ENCODE measurements around the gene RNF126. TPM values are rescaled to one million over a fixed set of nuclear protein-coding genes. Genes with fewer than 3 reads are reported as not detected.

Gene RNF126
- total and polyA plus RNA-seq, 8 donors, result 21.1 to 240 (median 35.0) TPM

- H3K27ac ChIP-seq, result no peak overlapping the region
- H3K36me3 ChIP-seq, result peaks cover 30 to 98% (median 95%) of the 10 kb centered on the region in 4 donors
- WGBS, 5 donors, result 89 to 95% (median 95%) methylated on average over 15 to 24 of the region's 24 CpGs
- H3K9me3 ChIP-seq, result no peaks in the 10 kb centered on the region
- H3K4me3 ChIP-seq, result no peak overlapping the region
- DNase-seq, result no peak
- H3K4me1 ChIP-seq, result peaks cover 0 to 7% (median 2%) of the 10 kb centered on the region in 4 donors
- TF ChIP-seq CTCF (IDR thresholded peaks at IDR 0.05) (no peak), POLR2AphosphoS5 (IDR thresholded peaks at IDR 0.05) (no peak), POLR2A (IDR thresholded peaks at IDR 0.05) (no peak), EP300 (IDR thresholded peaks at IDR 0.05) (no peak)
- intact Hi-C loops (cut with DNase I; ENCODE audit: low total_unique reads), result no loop called here
- no peaks in the 10 kb centered on the region for H3K27me3 ChIP-seq
Observed at GRCh38 chr19:624433-625109, 38.4 kb downstream of the RNF126 start.

GRCh38 chr19:623974-624373 is 39.0 kb downstream of the RNF126 start:
- DNase-seq, result no peak
- H3K4me3 ChIP-seq, result no peak overlapping the region
- no peaks in the 10 kb centered on the region for H3K27me3 ChIP-seq
- 81 to 86% (median 84%) methylated on average over 24 of the region's 24 CpGs for WGBS, 5 donors
- intact Hi-C loops (cut with DNase I; ENCODE audit: low total_unique reads), result no loop called here
- peaks cover 0 to 1% (median 0%) of the 10 kb centered on the region in 4 donors for H3K4me1 ChIP-seq
- H3K36me3 ChIP-seq, result peaks cover 31 to 98% (median 95%) of the 10 kb centered on the region in 4 donors
- no peaks in the 10 kb centered on the region for H3K9me3 ChIP-seq
- no peak overlapping the region for H3K27ac ChIP-seq
- TF ChIP-seq EP300 (IDR thresholded peaks at IDR 0.05) (no peak), POLR2A (IDR thresholded peaks at IDR 0.05) (no peak), POLR2AphosphoS5 (IDR thresholded peaks at IDR 0.05) (no peak), CTCF (IDR thresholded peaks at IDR 0.05) (no peak)

GRCh38 chr19:623175-623916 is 39.7 kb downstream of the RNF126 start:
- Histone ChIP-seq H3K36me3 (peaks cover 38 to 98% (median 95%) of the 10 kb centered on the region in 4 donors), H3K4me3 (no peak overlapping the region), H3K27me3 (no peaks in the 10 kb centered on the region), H3K4me1 (no peaks in the 10 kb centered on the region), H3K27ac (no peak overlapping the region), H3K9me3 (no peaks in the 10 kb centered on the region)
- WGBS, 5 donors, result 90 to 95% (median 94%) methylated on average over 39 to 44 of the region's 44 CpGs
- DNase-seq, result no peak
- TF ChIP-seq POLR2A (IDR thresholded peaks at IDR 0.05) (no peak), CTCF (IDR thresholded peaks at IDR 0.05) (no peak), EP300 (IDR thresholded peaks at IDR 0.05) (no peak), POLR2AphosphoS5 (IDR thresholded peaks at IDR 0.05) (no peak)
- intact Hi-C loops (cut with DNase I; ENCODE audit: low total_unique reads), result no loop called here

- WGBS, 5 donors, result 93 to 96% (median 95%) methylated on average over 24 to 37 of the region's 37 CpGs
- Histone ChIP-seq H3K27me3 (no peaks in the 10 kb centered on the region), H3K27ac (no peak overlapping the region), H3K4me3 (no peak overlapping the region), H3K36me3 (peaks cover 43 to 98% (median 95%) of the 10 kb centered on the region in 4 donors), H3K9me3 (no peaks in the 10 kb centered on the region), H3K4me1 (no peaks in the 10 kb centered on the region)
- TF ChIP-seq CTCF (IDR thresholded peaks at IDR 0.05), result no peak
- no peak for TF ChIP-seq POLR2A (IDR thresholded peaks at IDR 0.05)
- no peak for TF ChIP-seq POLR2AphosphoS5 (IDR thresholded peaks at IDR 0.05)
- no peak for TF ChIP-seq EP300 (IDR thresholded peaks at IDR 0.05)
- DNase-seq, result no peak
- intact Hi-C loops (cut with DNase I; ENCODE audit: low total_unique reads), result no loop called here
Observed at GRCh38 chr19:622666-623065, 40.3 kb downstream of the RNF126 start.
